ENCODE results near the gene CDK9.
"Not testable (repeated sequence)": the region's sequence is repeated elsewhere in the genome, so short reads cannot be mapped to it uniquely, and the experiment has no call there.

The CDK9 gene

GRCh38 chr9:127785933-127786772 is at the start of gene CDK9:
Gene CDK9 (plus strand): TSS chr9:127786034. CDS start chr9:127786149, 115 bp downstream.
- peak; percentile 97 for DNase-seq

- no peak for DNase-seq
Observed at GRCh38 chr9:127738666-127739065, 47.2 kb upstream of the CDK9 start.

- DNase-seq = no peak
Observed at GRCh38 chr9:127739614-127740330, 46.1 kb upstream of the CDK9 start.

- DNase-seq = no peak
Observed at GRCh38 chr9:127741831-127742434, 43.9 kb upstream of the CDK9 start.

GRCh38 chr9:127742435-127743088 is 43.3 kb upstream of the CDK9 start:
- DNase-seq = peak; percentile 56

- DNase-seq = no peak
Observed at GRCh38 chr9:127744398-127745110, 41.3 kb upstream of the CDK9 start.

- no peak for DNase-seq
Observed at GRCh38 chr9:127746959-127747569, 38.8 kb upstream of the CDK9 start.

- no peak for DNase-seq
Observed at GRCh38 chr9:127749090-127749787, 36.6 kb upstream of the CDK9 start.

GRCh38 chr9:127751269-127752054 is 34.4 kb upstream of the CDK9 start:
- DNase-seq = no peak

GRCh38 chr9:127753148-127753547 is 32.7 kb upstream of the CDK9 start:
- DNase-seq = no peak

GRCh38 chr9:127753622-127754021 is 32.2 kb upstream of the CDK9 start:
- peak; percentile 37 for DNase-seq

- DNase-seq = peak; percentile 51
Observed at GRCh38 chr9:127754099-127755060, 31.5 kb upstream of the CDK9 start.

- peak; percentile 50 for DNase-seq
Observed at GRCh38 chr9:127755061-127756060, 30.5 kb upstream of the CDK9 start.

GRCh38 chr9:127756233-127756632 is 29.6 kb upstream of the CDK9 start:
- DNase-seq = no peak

GRCh38 chr9:127756776-127757175 is 29.1 kb upstream of the CDK9 start:
- DNase-seq = not testable (repeated sequence)

GRCh38 chr9:127758843-127759242 is 27.0 kb upstream of the CDK9 start:
- DNase-seq = no peak

GRCh38 chr9:127761061-127761460 is 24.8 kb upstream of the CDK9 start:
- DNase-seq = no peak

GRCh38 chr9:127761491-127761956 is 24.3 kb upstream of the CDK9 start:
- DNase-seq = no peak
